ENCODE results near the gene NBEAL2.
A peak's percentile ranks its signal among the peaks of the same experiment; 100 is the strongest.
"Not testable (repeated sequence)": the region's sequence is repeated elsewhere in the genome, so short reads cannot be mapped to it uniquely, and the experiment has no call there.

Gene NBEAL2

DNA sequence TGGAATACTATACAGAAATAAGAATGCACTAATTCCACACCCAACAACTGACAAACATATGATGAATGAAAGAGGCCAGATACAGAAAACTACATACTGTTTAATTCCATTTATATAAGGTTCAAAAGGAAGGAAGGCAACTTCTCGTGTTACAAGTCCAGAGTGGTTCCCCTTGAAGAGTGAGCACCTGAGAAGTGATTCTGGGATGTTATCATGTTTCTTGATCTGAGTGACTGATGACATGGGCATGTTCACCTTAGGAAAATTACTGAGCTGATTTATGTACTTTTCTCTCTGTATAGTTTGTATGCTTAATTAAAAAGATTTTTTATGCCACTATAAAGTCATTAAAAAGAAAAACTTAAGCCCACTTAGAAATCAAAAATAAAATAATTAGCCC lies 16.5 kb upstream of the NBEAL2 start:
- no peak for DNase-seq

GRCh38 chr3:46964038-46964590 lies 15.4 kb upstream of the NBEAL2 start:
- not testable (repeated sequence) for DNase-seq

DNA sequence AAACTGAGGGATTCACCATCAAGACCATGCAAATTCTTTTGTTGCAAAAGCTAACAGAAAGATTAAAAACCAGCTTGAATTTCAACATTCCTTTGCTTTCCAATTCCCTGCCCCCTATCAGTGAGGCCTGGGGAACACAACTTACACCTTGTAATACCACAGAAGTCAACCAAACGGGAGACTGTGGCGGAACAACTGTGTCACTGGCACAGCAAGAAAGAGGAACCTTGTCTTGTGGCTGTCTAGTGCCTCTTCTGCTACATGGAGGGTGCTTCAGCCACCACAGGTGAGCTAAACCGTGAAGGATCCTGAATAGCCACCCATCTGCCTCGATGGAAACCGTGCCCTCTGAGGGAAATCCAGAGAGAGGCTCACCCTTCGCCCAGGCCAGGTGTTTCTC lies 14.3 kb upstream of the NBEAL2 start:
- no peak for DNase-seq

DNA sequence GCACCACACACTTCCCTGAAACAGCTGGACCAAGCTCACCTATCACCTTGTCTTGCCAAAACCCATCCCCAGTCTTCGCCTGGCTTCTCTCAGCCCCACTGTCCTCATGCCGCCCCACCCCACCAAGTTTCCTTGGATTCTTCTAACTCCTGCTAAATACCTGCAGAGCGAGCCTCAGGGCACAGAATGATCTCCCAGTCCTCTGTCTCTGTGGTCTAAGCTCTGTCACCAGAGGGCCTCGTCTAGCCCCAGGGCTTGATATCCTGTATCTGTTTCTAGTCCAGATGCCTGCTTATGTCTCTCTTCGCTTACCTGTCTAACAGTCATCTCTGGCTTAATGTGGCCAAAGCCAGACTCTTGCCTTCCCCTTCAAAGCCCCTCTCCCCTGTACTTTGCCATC lies 12.7 kb upstream of the NBEAL2 start:
- no peak for DNase-seq

DNA sequence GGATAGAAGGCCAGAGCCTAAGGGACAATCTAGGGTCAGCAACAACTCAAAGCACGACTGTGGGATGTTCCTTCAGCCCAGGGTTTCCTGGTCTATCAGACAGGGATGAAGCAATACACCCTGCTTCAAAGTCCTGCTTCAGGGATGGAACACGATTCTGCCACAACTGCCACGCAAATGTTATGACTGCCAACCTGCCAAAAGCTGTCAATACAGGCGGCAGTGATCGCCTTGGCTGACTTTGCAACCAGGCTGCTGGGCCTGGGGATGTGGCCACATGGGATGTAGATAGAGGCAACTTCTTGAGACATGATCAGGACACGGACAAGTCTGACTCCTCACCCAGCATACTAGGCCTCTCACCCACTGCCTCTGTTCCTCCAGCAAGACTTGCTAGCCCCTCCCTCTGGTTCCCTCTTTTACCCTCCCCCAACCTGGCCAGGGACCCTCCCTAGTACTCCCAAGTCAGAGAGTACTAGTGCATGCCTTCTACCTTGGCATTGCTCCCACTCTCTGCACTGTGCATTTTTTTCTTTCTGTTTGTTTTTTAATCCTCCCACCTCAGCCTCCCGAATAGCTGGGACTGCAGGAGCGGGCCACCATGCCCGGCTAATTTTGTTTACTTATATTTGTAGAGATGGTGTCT lies 10.6 kb upstream of the NBEAL2 start:
- no peak for DNase-seq

GRCh38 chr3:46970391-46971091 lies 8.9 kb upstream of the NBEAL2 start:
- no peak for DNase-seq

GRCh38 chr3:46971151-46971550 lies 8.3 kb upstream of the NBEAL2 start:
- no peak for DNase-seq

DNA sequence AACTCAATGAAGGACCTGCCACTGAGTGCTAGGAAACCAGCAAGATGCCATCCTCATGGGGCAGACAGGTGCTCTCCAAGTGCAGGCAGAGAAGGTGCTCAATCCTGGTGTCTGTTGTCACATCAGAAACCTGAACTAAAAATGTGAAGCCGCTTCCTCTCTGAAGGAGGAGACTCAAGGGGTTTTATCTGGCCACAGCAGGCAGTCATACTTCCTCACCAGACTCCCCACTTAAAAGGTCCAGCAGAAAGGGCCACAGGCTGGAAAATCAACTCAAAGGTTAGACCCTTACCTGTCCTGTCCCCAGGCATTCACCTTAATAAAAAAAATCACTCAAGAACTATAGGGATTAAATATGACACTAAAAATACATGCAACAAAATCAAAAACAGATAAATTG lies 7.7 kb upstream of the NBEAL2 start:
- peak; percentile 37 for DNase-seq

DNA sequence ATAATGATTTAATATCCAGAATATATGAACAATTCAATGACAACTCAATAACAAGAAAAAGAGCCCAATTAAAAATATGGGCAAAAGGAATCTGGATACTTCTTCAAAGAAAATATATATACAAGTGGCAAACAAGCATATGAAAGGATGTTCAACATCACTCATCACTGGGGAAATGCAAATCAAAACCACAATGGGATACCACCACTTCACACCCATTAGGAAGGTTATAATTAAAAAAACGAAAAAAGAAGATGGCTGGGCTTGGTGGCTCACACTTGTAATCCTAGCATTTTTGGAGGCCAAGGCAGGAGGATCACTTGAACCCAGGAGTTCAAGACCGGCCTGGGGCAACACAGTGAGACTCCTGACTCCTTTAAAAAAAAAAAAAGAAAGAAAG lies 7.1 kb upstream of the NBEAL2 start:
- no peak for DNase-seq

- no peak for DNase-seq
Measured at GRCh38 chr3:46974421-46975171, 4.9 kb upstream of the NBEAL2 start.

GRCh38 chr3:46976326-46977190 lies 2.9 kb upstream of the NBEAL2 start, which contains the start of gene CCDC12:
Gene CCDC12 (minus strand): TSS chr3:46976745. CDS start chr3:46976732, 13 bp downstream.
- DNase-seq = peak; percentile 97

DNA sequence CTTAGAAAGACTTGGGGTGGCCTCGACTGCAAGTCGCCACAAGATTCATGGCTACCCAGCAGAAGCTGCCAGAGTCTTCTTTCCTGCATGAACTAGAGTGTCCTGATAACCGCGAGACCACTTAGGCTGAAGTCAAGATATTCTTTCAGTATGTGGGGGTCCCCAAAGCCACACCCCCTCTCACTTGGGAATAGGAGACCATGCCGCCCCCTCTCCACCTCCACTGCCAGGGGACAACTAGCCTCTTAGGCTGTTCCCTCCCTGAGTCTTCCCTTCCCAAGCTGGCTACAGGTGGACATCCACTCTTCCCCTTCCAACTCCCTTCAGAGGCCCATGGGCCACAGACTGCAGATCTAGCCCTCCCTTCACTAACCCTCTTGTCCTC lies 1.7 kb upstream of the NBEAL2 start:
- no peak for DNase-seq

GRCh38 chr3:46978381-46978780 lies 1.1 kb upstream of the NBEAL2 start:
- no peak for DNase-seq

- no peak for DNase-seq
Measured at GRCh38 chr3:46979958-46980497, 562 bp downstream of the NBEAL2 start.

DNA sequence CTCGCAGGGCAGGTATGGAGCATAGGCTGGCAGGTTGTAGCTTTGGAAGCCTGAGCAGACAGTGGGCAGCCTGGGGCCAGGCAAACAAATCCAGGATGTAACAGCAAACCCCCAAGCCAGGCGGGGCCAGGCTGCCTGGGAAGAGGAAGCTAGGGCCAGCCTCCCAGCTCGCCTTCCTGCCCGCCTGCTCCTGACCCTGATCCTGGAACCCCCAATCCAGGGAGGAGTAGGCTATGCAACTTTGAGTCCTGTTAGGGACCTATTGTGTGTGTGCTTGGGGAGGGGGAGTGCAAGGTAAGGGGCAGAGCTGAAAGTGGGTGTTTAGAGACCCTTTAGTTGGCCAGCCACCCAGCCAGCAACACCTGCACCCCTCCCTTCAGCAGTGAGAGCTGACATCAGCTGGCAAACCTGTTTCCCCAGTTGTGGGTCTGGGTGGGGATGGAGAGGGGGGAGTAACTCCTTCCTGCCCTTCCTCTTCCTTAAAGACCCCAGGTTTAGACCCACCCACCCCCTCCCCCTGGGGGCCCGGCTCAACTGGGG lies 2.5 kb downstream of the NBEAL2 start:
- no peak for DNase-seq

DNA sequence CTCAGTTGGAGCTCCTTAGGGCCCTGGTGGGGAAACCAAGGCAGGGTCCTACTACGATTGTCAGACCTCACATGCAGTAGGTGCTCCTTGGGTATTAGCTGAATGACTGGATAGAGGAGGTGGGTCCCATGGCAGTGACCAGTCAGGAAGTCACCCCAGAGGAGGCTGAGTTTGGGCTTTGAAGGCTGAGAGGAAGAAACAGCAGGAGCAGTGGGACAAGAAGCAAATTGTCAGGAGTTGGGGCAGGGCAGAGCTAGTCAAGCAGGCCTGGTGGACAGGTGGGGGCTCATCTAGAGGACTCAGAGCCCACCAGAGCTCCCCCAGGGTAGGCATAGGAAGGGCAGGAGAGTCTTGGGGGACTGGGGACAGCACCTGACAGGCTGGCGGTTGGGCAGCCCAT lies 3.1 kb downstream of the NBEAL2 start:
- DNase-seq = no peak

DNA sequence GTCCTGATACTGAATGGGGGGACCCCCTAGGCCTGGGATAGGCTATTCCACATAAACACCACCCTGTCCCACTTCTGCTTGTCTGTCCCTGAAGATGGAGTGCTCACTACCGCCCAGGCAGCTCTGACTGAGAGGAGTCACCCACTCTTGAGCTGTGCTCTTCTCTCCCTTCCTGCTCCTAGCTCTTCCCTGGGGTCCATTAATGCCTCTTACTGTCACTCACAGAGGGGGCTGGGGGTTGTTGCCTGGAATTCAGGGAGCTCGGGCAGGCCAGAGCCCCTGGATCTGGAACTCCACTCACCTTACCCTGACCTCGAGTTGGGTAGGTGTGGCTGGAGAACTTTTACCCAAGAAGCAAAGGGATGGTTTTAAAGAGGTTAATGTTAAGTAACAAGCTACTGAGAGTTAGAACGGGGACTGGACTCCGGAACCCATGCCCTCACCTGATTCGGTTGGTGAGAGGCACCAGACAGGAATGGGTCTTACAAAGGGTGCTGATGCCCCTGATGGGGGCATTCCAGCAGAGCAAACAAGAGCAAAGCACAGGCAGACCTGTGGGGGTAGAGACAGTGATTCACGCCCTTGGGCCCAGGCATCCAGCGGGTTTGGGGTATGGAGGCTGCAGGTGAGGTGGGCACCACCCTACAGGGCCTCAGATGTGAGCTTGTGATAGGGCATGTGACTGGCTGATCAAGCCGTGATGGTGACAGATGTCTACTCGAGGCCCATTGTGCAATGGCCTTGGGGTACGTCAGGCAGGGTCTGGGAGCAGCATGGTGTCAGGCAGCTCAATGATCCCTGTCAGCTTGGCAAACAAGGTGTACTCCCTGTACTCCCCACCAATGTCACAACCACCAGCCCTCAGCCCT lies 5.4 kb downstream of the NBEAL2 start:
- DNase-seq = no peak

GRCh38 chr3:46985588-46985987 lies 6.1 kb downstream of the NBEAL2 start:
- DNase-seq = no peak

- DNase-seq = no peak
Measured at GRCh38 chr3:46986055-46986730, 6.7 kb downstream of the NBEAL2 start.

- DNase-seq = no peak
Measured at GRCh38 chr3:46986782-46987310, 7.4 kb downstream of the NBEAL2 start.
